Measurements from ENCODE around the gene DYNC1H1.
"Not testable (repeated sequence)": the region's sequence is repeated elsewhere in the genome, so short reads cannot be mapped to it uniquely, and the experiment has no call there.

DYNC1H1 gene

DNA sequence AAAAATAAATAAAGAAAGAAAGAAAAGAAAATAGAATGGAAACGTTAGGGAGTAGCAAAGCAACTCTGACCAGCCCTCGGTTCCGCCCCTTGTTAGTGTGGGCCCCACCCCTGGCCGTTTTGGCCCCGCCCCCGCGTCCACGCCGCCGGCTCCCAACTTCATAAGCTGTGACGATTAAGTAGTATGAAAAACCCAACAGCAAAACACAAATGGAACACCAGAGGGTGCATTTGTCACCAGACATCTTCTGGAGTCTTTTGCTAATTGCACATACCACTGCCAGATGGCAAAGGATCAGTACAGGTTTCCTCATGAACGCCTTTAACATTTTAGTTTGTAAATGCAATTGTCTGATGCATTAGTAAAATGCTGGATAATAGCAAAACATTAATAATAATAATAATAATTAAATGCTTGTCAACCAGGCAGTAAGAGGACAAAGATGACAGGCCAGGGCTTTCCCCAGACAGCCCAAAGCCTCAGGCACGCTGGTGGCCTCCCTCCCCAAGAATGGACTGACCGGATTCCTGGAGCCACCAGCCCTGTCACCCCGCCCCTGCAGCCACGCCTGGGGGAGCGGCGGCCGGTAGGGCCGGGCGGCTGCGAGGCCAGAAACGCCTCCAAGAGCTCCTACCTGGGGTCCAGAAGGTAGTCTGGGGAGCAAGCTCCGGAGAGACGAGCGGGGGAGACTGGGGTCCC is 98.9 kb downstream of the DYNC1H1 start:
- Histone ChIP-seq H3K4me3 (ENCODE audit: low read depth in 1 of 2, low read length in 1 of 2) (no peak overlapping the region), H3K4me1 (ENCODE audit: control insufficient read depth in 1 of 2, insufficient read depth in 1 of 2, low read depth in 1 of 2, low read length in 1 of 2) (no peaks in the 10 kb centered on the region), H3K27me3 (no peaks in the 10 kb centered on the region), H3K9me3 (no peaks in the 10 kb centered on the region), H3K36me3 (no peaks in the 10 kb centered on the region), H3K27ac (no peak overlapping the region)
- TF ChIP-seq, protein P1, sequence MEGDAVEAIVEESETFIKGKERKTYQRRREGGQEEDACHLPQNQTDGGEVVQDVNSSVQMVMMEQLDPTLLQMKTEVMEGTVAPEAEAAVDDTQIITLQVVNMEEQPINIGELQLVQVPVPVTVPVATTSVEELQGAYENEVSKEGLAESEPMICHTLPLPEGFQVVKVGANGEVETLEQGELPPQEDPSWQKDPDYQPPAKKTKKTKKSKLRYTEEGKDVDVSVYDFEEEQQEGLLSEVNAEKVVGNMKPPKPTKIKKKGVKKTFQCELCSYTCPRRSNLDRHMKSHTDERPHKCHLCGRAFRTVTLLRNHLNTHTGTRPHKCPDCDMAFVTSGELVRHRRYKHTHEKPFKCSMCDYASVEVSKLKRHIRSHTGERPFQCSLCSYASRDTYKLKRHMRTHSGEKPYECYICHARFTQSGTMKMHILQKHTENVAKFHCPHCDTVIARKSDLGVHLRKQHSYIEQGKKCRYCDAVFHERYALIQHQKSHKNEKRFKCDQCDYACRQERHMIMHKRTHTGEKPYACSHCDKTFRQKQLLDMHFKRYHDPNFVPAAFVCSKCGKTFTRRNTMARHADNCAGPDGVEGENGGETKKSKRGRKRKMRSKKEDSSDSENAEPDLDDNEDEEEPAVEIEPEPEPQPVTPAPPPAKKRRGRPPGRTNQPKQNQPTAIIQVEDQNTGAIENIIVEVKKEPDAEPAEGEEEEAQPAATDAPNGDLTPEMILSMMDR (IDR thresholded peaks at IDR 0.05) = no peak

DNA sequence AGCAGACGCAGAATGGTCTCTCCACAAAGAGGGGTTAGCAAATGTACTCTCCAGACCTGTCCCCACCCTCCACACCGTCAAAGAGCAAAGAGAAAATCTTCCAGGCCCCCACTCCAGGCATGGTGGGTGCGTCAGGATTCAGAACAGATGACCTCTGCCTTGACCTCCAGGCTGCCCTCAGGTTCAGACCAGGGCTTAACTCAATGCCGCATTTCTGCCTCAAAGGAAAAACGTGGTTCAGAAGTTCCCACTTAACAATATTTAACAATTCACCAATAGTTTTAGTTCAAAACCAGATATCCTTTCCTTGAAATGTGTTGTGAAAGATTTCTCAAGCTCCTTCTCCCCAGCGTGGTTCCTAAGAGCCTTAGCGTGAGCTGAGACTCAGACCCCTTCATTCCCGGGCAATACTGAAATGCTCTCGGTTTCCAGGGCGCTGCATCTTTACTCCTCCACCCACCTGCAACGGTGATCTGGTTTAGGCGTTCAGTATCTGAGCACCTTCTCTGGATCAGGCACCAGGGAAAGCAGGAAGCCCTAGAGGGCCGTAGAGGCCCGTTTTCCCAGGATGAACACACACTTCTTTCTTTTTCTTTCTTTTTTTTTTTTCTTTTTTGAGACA is 99.5 kb downstream of the DYNC1H1 start:
- TF ChIP-seq, protein P1 (IDR thresholded peaks at IDR 0.05) = no peak
- no peaks in the 10 kb centered on the region for H3K9me3 ChIP-seq
- no peaks in the 10 kb centered on the region for H3K4me1 ChIP-seq (ENCODE audit: control insufficient read depth in 1 of 2, insufficient read depth in 1 of 2, low read depth in 1 of 2, low read length in 1 of 2)
- H3K27me3 ChIP-seq = no peaks in the 10 kb centered on the region
- H3K36me3 ChIP-seq = no peaks in the 10 kb centered on the region
- no peak overlapping the region for H3K27ac ChIP-seq
- H3K4me3 ChIP-seq (ENCODE audit: low read depth in 1 of 2, low read length in 1 of 2) = no peak overlapping the region

DNA sequence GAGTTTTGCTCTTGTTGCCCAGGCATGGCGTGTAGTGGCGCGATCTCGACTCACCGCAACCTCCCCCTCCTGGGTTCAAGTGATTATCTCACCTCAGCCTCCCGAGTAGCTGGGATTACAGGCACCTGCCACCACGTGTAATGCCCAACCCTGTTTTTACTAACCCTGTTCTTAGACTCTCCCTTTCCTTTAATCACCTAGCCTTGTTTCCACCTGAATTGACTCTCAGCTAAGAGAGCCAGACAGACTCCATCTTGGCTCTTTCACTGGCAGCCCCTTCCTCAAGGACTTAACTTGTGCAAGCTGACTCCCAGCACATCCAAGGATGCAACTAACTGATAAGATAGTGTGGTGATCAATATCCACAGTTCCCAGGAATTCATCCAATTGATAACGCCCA is 100.2 kb downstream of the DYNC1H1 start:
- not testable (repeated sequence) for H3K9me3 ChIP-seq; H3K4me3 ChIP-seq (ENCODE audit: low read depth in 1 of 2, low read length in 1 of 2); H3K36me3 ChIP-seq

DNA sequence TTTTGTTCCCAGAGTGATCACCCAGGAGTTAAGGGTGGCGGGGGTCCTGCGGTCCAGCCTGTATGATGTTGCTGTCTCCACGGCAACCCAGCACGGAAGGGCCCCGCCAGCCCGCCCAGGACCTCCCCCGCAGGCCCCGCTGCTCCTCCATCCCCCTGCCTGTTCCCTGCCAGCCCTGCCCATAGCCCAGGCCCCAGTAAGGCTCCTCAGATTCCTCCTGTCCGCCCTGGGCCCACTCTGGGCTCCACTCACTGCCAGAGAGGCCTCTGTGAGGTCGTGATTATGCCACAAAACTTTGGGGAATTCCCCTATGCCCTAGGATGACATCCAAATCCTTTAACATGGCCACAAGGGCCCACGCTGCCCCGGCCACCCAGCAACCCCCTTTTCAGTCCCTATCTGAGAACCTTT is 101.7 kb downstream of the DYNC1H1 start:
- no peaks in the 10 kb centered on the region for H3K36me3 ChIP-seq
- H3K27ac ChIP-seq = no peak overlapping the region
- H3K4me3 ChIP-seq (ENCODE audit: low read depth in 1 of 2, low read length in 1 of 2) = no peak overlapping the region
- TF ChIP-seq, protein P1 (IDR thresholded peaks at IDR 0.05) = no peak
- no peaks in the 10 kb centered on the region for H3K9me3 ChIP-seq
- no peaks in the 10 kb centered on the region for H3K4me1 ChIP-seq (ENCODE audit: control insufficient read depth in 1 of 2, insufficient read depth in 1 of 2, low read depth in 1 of 2, low read length in 1 of 2)
- no peaks in the 10 kb centered on the region for H3K27me3 ChIP-seq

More for the DNA sequence above, 100.2 kb downstream of the DYNC1H1 start:
- H3K27me3 ChIP-seq; H3K4me1 ChIP-seq (ENCODE audit: control insufficient read depth in 1 of 2, insufficient read depth in 1 of 2, low read depth in 1 of 2, low read length in 1 of 2); H3K27ac ChIP-seq: not testable (repeated sequence)

DNA sequence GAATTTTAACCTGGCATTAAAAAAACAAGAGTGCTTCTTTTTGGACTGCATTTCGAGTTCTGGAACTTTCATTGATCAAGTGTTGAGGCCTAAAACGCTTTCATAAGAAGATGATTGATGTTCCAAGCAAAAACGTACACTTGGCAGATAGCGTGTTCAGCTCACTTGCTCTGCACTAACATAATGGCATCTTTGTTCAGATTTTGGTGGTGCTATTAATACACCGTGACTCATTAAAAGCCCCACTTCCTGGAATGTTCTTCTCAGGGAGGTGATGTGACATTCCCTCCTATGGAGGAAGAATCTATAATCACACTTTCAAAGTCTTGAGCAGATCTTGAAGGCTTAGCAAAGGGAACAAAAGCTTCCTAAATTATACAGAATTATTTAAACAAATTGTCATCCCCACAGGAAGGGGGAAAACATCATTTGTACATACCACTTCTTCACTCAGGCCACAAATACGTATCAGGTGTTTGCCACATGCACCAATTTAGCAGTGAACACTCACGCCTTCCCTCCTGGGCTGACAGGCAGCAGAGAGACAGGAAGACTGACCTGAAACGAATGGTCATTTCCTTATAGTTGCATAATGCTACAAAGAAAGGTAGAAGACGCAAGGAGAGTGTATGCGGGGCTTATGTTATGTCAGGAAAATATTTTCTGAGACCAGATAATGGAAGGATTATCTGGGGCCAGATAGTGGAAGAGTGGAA is 107.1 kb downstream of the DYNC1H1 start:
- Histone ChIP-seq H3K9me3 (no peaks in the 10 kb centered on the region), H3K27ac (no peak overlapping the region)

More for the DNA sequence above, 107.1 kb downstream of the DYNC1H1 start:
- peaks cover 5 to 6% of the 10 kb centered on the region in 2 experiments for H3K4me1 ChIP-seq (ENCODE audit: control insufficient read depth in 1 of 2, insufficient read depth in 1 of 2, low read depth in 1 of 2, low read length in 1 of 2)
- no peaks in the 10 kb centered on the region for H3K27me3 ChIP-seq
- no peak overlapping the region for H3K4me3 ChIP-seq (ENCODE audit: low read depth in 1 of 2, low read length in 1 of 2)
- TF ChIP-seq, protein P1 (IDR thresholded peaks at IDR 0.05) = no peak
- H3K36me3 ChIP-seq = no peaks in the 10 kb centered on the region

Measured in neutrophil (primary cell).